Panc1 (cell line): Measurements from ENCODE around the gene AP1S2.

ENCODE experiments used
- POLR2AphosphoS5 ChIP-seq: IDR thresholded peaks from 2 replicates; pipeline ENCODE4 v1.6.1; 2012; ENCODE audit warnings: mild to moderate bottlenecking, low read depth, low read length, moderate library complexity
- SIN3A ChIP-seq: IDR thresholded peaks from 2 replicates; pipeline ENCODE4 v1.6.1; 2012; ENCODE audit warnings: low read depth, mild to moderate bottlenecking, low read length, moderate library complexity, borderline replicate concordance; ENCODE audit not compliant: insufficient read depth
- TCF7L2 ChIP-seq: IDR thresholded peaks from 2 replicates; pipeline ENCODE4 v1.6.1; 2011; ENCODE audit warnings: mild to moderate bottlenecking, low read depth, low read length, inconsistent platforms
- TF ChIP-seq, protein P1 (sequence below): fragments of 450-650 bp; IDR thresholded peaks from 2 replicates; pipeline ENCODE4 v1.5.1; 2017; ENCODE audit warnings: mild to moderate bottlenecking

DNA sequence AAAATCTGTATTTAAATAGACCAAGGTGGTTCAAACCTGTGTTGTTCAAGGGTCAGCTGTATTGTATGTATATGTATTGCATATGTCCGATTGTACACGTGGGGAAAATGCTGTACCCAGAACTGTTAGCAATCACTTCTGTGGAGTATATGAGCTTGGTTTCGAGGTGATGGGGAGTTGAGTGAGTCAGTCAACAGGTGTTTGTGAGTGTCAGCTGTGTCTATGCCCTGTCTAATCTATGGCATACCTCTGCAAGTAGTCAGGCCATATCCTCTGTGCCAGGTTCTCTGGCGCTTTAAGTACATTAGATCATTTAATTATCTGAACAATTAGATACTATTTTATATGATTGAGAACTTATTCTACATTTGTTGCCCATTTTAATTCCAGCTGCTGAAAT, 56.9 kb downstream of the AP1S2 start:
- TF ChIP-seq, protein P1, sequence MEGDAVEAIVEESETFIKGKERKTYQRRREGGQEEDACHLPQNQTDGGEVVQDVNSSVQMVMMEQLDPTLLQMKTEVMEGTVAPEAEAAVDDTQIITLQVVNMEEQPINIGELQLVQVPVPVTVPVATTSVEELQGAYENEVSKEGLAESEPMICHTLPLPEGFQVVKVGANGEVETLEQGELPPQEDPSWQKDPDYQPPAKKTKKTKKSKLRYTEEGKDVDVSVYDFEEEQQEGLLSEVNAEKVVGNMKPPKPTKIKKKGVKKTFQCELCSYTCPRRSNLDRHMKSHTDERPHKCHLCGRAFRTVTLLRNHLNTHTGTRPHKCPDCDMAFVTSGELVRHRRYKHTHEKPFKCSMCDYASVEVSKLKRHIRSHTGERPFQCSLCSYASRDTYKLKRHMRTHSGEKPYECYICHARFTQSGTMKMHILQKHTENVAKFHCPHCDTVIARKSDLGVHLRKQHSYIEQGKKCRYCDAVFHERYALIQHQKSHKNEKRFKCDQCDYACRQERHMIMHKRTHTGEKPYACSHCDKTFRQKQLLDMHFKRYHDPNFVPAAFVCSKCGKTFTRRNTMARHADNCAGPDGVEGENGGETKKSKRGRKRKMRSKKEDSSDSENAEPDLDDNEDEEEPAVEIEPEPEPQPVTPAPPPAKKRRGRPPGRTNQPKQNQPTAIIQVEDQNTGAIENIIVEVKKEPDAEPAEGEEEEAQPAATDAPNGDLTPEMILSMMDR: no peak
- TF ChIP-seq TCF7L2 (no peak), POLR2AphosphoS5 (no peak), SIN3A (no peak)
